Thymus (tissue), 11 donors: ENCODE results near the gene CDRT4. TPM values are rescaled to one million over a fixed set of nuclear protein-coding genes. Genes with fewer than 3 reads are reported as not detected.

Experiments
- DNase-seq, 9 donors: peaks; one replicate each; pipeline ENCODE4 v3.0.0-alpha.2; 2013; ENCODE audit warnings: low spot score in 9 of 9, low read depth in 6 of 9, missing footprints in 1 of 9
- H3K27ac ChIP-seq, 2 donors: one replicate each; pipeline ENCODE4 v1.5.1; 2013; ENCODE audit warnings: control low read depth in 1 of 2, low read depth in 1 of 2, low read length in 1 of 2, mild to moderate bottlenecking in 1 of 2, moderate library complexity in 1 of 2
- H3K27me3 ChIP-seq, 2 donors: one replicate each; pipeline ENCODE4 v1.5.1; 2013; ENCODE audit warnings: low read length in 1 of 2; ENCODE audit not compliant: control insufficient read depth in 2 of 2, insufficient read depth in 1 of 2
- H3K36me3 ChIP-seq, 2 donors: one replicate each; pipeline ENCODE4 v1.5.1; 2013; ENCODE audit warnings: low read length in 1 of 2, mild to moderate bottlenecking in 1 of 2, moderate library complexity in 1 of 2; ENCODE audit not compliant: control insufficient read depth in 2 of 2, insufficient read depth in 2 of 2
- H3K4me1 ChIP-seq, 2 donors: one replicate each; pipeline ENCODE4 v1.5.1; 2013; ENCODE audit warnings: low read length in 2 of 2; ENCODE audit not compliant: control insufficient read depth in 2 of 2, insufficient read depth in 2 of 2
- H3K4me3 ChIP-seq, 2 donors: one replicate each; pipeline ENCODE4 v1.5.1; 2013; ENCODE audit warnings: low read length in 2 of 2, control low read depth in 1 of 2, mild to moderate bottlenecking in 1 of 2
- H3K9me3 ChIP-seq, 2 donors: one replicate each; pipeline ENCODE4 v1.5.1; 2013; ENCODE audit warnings: low read length in 1 of 2, mild to moderate bottlenecking in 1 of 2; ENCODE audit not compliant: control insufficient read depth in 2 of 2, insufficient read depth in 1 of 2
- WGBS: extraction: QIAGEN DNeasy Blood & Tissue Kit; methylation state at CpG from one replicate; pipeline ENCODE4 v1.1.7; 2013; 5-methylcytosine and 5-hydroxymethylcytosine counted together
- polyA plus RNA-seq: library from polyadenylated mRNA; stranded (reverse); fragments of 200-250 nt; gene quantifications from one replicate; pipeline ENCODE4 v1.2.3, GENCODE V29; 2013
- total RNA-seq: library from RNA; stranded (reverse); fragments of 120-200 nt; gene quantifications from one replicate; pipeline ENCODE4 v1.2.4, GENCODE V29; 2013
- donor health status: healthy.

CDRT4 gene
- total and polyA plus RNA-seq, 2 donors: 1.5 to 25.4 TPM

DNA sequence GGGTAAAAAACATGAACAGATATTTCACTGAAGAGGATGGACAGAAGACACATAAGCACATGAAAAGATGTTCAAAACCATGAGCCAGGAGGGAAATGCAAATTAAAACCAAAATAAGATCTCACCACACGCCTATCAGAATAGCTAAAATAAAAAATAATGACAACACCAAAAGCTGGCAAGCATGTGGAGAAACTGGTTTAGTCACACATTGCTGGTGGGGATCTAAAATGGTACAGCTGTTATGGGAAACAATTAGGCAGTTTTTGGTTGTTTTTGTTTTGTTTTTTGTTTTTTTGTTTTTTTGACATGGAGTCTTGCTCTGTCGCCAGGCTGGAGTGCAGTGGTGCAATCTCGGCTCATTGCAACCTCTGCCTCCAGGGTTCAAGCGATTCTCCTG lies 81.3 kb downstream of the CDRT4 start:
- 97% methylated on average over 4 of the region's 4 CpGs for WGBS
- no peak overlapping the region for H3K4me3 ChIP-seq
- peaks cover 0 to 1% of the 10 kb centered on the region in 2 donors for H3K9me3 ChIP-seq
- no peaks in the 10 kb centered on the region for H3K27me3 ChIP-seq
- no peak for DNase-seq
- H3K36me3 ChIP-seq: no peaks in the 10 kb centered on the region
- H3K27ac ChIP-seq: no peak overlapping the region
- H3K4me1 ChIP-seq: no peaks in the 10 kb centered on the region

Other genes with a start within 250 kb of the CDRT4 start
- gene PMP22, start 202.3 kb downstream of the CDRT4 start, total RNA-seq: 12.5 TPM
- 74.0 TPM for gene PMP22, start 202.3 kb downstream of the CDRT4 start, polyA plus RNA-seq
- 0.38 TPM for gene TEKT3, start 126.0 kb downstream of the CDRT4 start, total RNA-seq
- 0.64 TPM for gene TEKT3, start 126.0 kb downstream of the CDRT4 start, polyA plus RNA-seq
- 8.4 TPM for gene TVP23C, start 95.9 kb upstream of the CDRT4 start, total RNA-seq
- 5.9 TPM for gene TVP23C, start 95.9 kb upstream of the CDRT4 start, polyA plus RNA-seq
- 0.80 TPM for gene FBXW10B, start 152.1 kb upstream of the CDRT4 start, total RNA-seq
- gene FBXW10B, start 152.1 kb upstream of the CDRT4 start, polyA plus RNA-seq: 1.6 TPM
- gene TRIM16, start 216.7 kb upstream of the CDRT4 start, total RNA-seq: 24.1 TPM
- 14.7 TPM for gene TRIM16, start 216.7 kb upstream of the CDRT4 start, polyA plus RNA-seq
- 26.1 TPM for gene ZNF286A, start 232.1 kb upstream of the CDRT4 start, total RNA-seq
- gene ZNF286A, start 232.1 kb upstream of the CDRT4 start, polyA plus RNA-seq: 9.4 TPM